Measurements from ENCODE around the gene SLIT3.

SLIT3 gene

GRCh38 chr5:168798065-168799023 is 502.6 kb downstream of the SLIT3 start:
- no peaks in the 10 kb centered on the region for H4K20me1 ChIP-seq (ENCODE audit: insufficient read depth, low read length)
- peaks cover 86% of the 10 kb centered on the region for H3K27me3 ChIP-seq (ENCODE audit: low read depth, low read length)
- no peak overlapping the region for H2AFZ ChIP-seq (ENCODE audit: low read depth, low read length)
- no peak overlapping the region for H3K9ac ChIP-seq (ENCODE audit: low read length)
- H3K9me3 ChIP-seq (ENCODE audit: insufficient read depth, low read length), result no peaks in the 10 kb centered on the region
- no peaks in the 10 kb centered on the region; the same call in 1 of the 2 replicates for H3K4me1 ChIP-seq (ENCODE audit: low read length)
- H3K79me2 ChIP-seq (ENCODE audit: low read length), result no peaks in the 10 kb centered on the region
- H3K4me3 ChIP-seq (ENCODE audit: low read length), result no peak overlapping the region
- H3K36me3 ChIP-seq (replicated peaks; ENCODE audit: low read depth, low read length), result no peaks in the 10 kb centered on the region
- TF ChIP-seq CTCF (IDR thresholded peaks at IDR 0.05; ENCODE audit: low read depth, low read length) (no peak), EZH2phosphoT487 (IDR thresholded peaks at IDR 0.05; ENCODE audit: low read depth) (no peak)
- no peak overlapping the region for H3K27ac ChIP-seq (ENCODE audit: low read length)
- no peak overlapping the region for H3K4me2 ChIP-seq (ENCODE audit: low read length)

GRCh38 chr5:168796593-168797580 is 504.1 kb downstream of the SLIT3 start:
- no peaks in the 10 kb centered on the region for H3K36me3 ChIP-seq (replicated peaks; ENCODE audit: low read depth, low read length)
- no peaks in the 10 kb centered on the region for H4K20me1 ChIP-seq (ENCODE audit: insufficient read depth, low read length)
- TF ChIP-seq CTCF (IDR thresholded peaks at IDR 0.05; ENCODE audit: low read depth, low read length) (no peak), EZH2phosphoT487 (IDR thresholded peaks at IDR 0.05; ENCODE audit: low read depth) (no peak)
- no peak overlapping the region for H3K27ac ChIP-seq (ENCODE audit: low read length)
- no peak overlapping the region for H2AFZ ChIP-seq (ENCODE audit: low read depth, low read length)
- H3K79me2 ChIP-seq (ENCODE audit: low read length), result no peaks in the 10 kb centered on the region
- no peak overlapping the region for H3K9ac ChIP-seq (ENCODE audit: low read length)
- H3K27me3 ChIP-seq (ENCODE audit: low read depth, low read length), result peaks cover 76% of the 10 kb centered on the region
- no peaks in the 10 kb centered on the region for H3K9me3 ChIP-seq (ENCODE audit: insufficient read depth, low read length)
- no peak overlapping the region for H3K4me2 ChIP-seq (ENCODE audit: low read length)
- H3K4me3 ChIP-seq (ENCODE audit: low read length), result no peak overlapping the region
- no peaks in the 10 kb centered on the region for H3K4me1 ChIP-seq (ENCODE audit: low read length)

- H2AFZ ChIP-seq (ENCODE audit: low read depth, low read length), result no peak overlapping the region
- H3K4me3 ChIP-seq (ENCODE audit: low read length), result no peak overlapping the region
- H4K20me1 ChIP-seq (ENCODE audit: insufficient read depth, low read length), result no peaks in the 10 kb centered on the region
- no peak overlapping the region for H3K27ac ChIP-seq (ENCODE audit: low read length)
- no peak overlapping the region for H3K4me2 ChIP-seq (ENCODE audit: low read length)
- H3K9ac ChIP-seq (ENCODE audit: low read length), result no peak overlapping the region
- peaks cover 69% of the 10 kb centered on the region for H3K27me3 ChIP-seq (ENCODE audit: low read depth, low read length)
- no peak for TF ChIP-seq CTCF (IDR thresholded peaks at IDR 0.05; ENCODE audit: low read depth, low read length)
- no peak for TF ChIP-seq EZH2phosphoT487 (IDR thresholded peaks at IDR 0.05; ENCODE audit: low read depth)
- H3K79me2 ChIP-seq (ENCODE audit: low read length), result no peaks in the 10 kb centered on the region
- no peaks in the 10 kb centered on the region for H3K9me3 ChIP-seq (ENCODE audit: insufficient read depth, low read length)
- no peaks in the 10 kb centered on the region for H3K4me1 ChIP-seq (ENCODE audit: low read length)
- H3K36me3 ChIP-seq (replicated peaks; ENCODE audit: low read depth, low read length), result no peaks in the 10 kb centered on the region
These were observed 504.9 kb downstream of the SLIT3 start for GRCh38 chr5:168796000-168796399.
